CD4-positive, alpha-beta T cell (primary cell): Measurements from ENCODE around the gene PAF1. TPM values are rescaled to one million over a fixed set of nuclear protein-coding genes. Genes with fewer than 3 reads are reported as not detected.

Experiments used
- ATAC-seq: fragments of 200-7000 bp; cut with Tn5 transposase; one replicate; pipeline ENCODE4 v1.10.0; 2022; ENCODE audit warnings: mild to moderate bottlenecking; ENCODE audit not compliant: poor library complexity
- CTCF ChIA-PET: fragments of 350-600 bp; sonication (Branson Sonifier 250); formaldehyde crosslinking; loops from one replicate; lab custom pipeline; 2021; ENCODE audit warnings: antibody characterized with exemption, inconsistent platforms; lab: Charles Lee
- POLR2A ChIA-PET: fragments of 350-600 bp; sonication (Branson Sonifier 250); formaldehyde crosslinking; loops from one replicate; lab custom pipeline; 2021; ENCODE audit warnings: antibody characterized with exemption, inconsistent platforms; lab: Charles Lee
- DNase-seq, 14 experiments: peaks; one replicate each; pipeline ENCODE4 v3.0.0-alpha.2; 2013 to 2020; ENCODE audit warnings: mixed read lengths in 2 of 14
- H3K27ac ChIP-seq, 2 donors: one replicate each; pipeline versions ENCODE4 v1.5.1 to v1.7.0; 2013; ENCODE audit warnings: low read length in 2 of 2, low read depth in 1 of 2, mild to moderate bottlenecking in 1 of 2
- H3K27me3 ChIP-seq, 2 experiments: 1 replicate in 1 of 2; 2 replicates in 1 of 2; pipeline versions ENCODE4 v1.6.1 to v1.7.0; 2013; ENCODE audit warnings: low read length in 2 of 2, control low read depth in 1 of 2, mild to moderate bottlenecking in 1 of 2, moderate library complexity in 1 of 2; ENCODE audit not compliant: insufficient read depth in 2 of 2, control insufficient read depth in 1 of 2
- H3K36me3 ChIP-seq: one replicate; pipeline ENCODE4 v1.6.1; 2013; ENCODE audit warnings: low read length, control low read depth; ENCODE audit not compliant: insufficient read depth
- H3K4me1 ChIP-seq: one replicate; pipeline ENCODE4 v1.6.1; 2013; ENCODE audit warnings: low read length, control low read depth; ENCODE audit not compliant: insufficient read depth
- H3K4me3 ChIP-seq: one replicate; pipeline ENCODE4 v1.5.1; 2013; ENCODE audit warnings: mild to moderate bottlenecking, low read length, moderate library complexity
- H3K9me3 ChIP-seq, 2 experiments: 1 replicate in 1 of 2; 2 replicates in 1 of 2; pipeline versions ENCODE4 v1.6.1 to v1.7.0; 2013; ENCODE audit warnings: low read length in 2 of 2, mild to moderate bottlenecking in 2 of 2, control low read depth in 1 of 2, moderate library complexity in 1 of 2; ENCODE audit not compliant: control insufficient read depth in 1 of 2, insufficient read depth in 1 of 2
- H3K27ac Mint-ChIP-seq: one replicate; pipeline ENCODE4 v1.8.0; 2020; ENCODE audit warnings: mixed read lengths
- H3K27me3 Mint-ChIP-seq: one replicate; pipeline ENCODE4 v1.8.0; 2021; ENCODE audit warnings: mixed read lengths
- H3K36me3 Mint-ChIP-seq: one replicate; pipeline ENCODE4 v1.8.0; 2021; ENCODE audit warnings: low read depth, mixed read lengths
- H3K4me1 Mint-ChIP-seq: one replicate; pipeline ENCODE4 v1.8.0; 2021; ENCODE audit warnings: low read depth, mixed read lengths
- H3K4me3 Mint-ChIP-seq: one replicate; pipeline ENCODE4 v1.8.0; 2020; ENCODE audit warnings: mild to moderate bottlenecking, mixed read lengths
- H3K9me3 Mint-ChIP-seq: one replicate; pipeline ENCODE4 v1.8.0; 2020; ENCODE audit warnings: mixed read lengths
- CTCF ChIP-seq: fragments of 200-600 bp; IDR thresholded peaks from one replicate; pipeline ENCODE4 v1.8.0; 2022; ENCODE audit warnings: antibody characterized with exemption, mild to moderate bottlenecking
- intact Hi-C, 2 experiments: fragments of 100-400 bp; cut with DNase I in 1 of 2; cut with micrococcal nuclease in 1 of 2; formaldehyde crosslinking; loops; one replicate each; pipeline versions ENCODE4 v1.15.1 to v1.9.0; 2023 to 2025; cut with DNase I, micrococcal nuclease
- total RNA-seq, 174 experiments: library from RNA in 2 of 174; stranded (reverse) in 2 of 174; gene quantifications; one replicate each; pipeline ENCODE4 v1.2.3 and lab custom pipeline; 2021 to 2026

PAF1 gene
- total RNA-seq, 2 experiments from 2014 or later: 99.6 to 101 TPM

DNA sequence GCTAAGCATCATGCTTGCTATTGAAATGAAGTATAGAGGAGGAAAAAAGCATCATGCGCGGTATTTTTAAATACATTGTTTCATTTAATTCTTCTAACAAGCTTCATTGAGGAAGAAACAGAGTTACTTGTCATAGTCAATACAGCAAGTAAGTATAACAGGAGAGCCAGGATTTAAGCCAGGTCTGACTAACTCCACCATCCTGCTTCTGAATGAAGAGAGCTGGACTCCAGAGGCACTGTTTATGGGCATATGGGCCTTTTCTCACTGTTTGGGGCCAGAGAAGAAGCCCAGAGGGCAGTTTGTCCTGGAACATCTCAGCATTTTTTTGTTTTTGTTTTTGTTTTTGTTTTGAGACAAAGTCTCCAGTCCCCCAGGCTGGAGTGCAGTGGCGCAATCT lies 40.8 kb downstream of the PAF1 start:
- TF ChIP-seq CTCF: no peak
- POLR2A ChIA-PET: no interaction called here
- Histone ChIP-seq H3K9me3 (no peaks in the 10 kb centered on the region), H3K4me3 (no peak overlapping the region), H3K4me1 (peaks cover 9% of the 10 kb centered on the region), H3K36me3 (peaks cover 49% of the 10 kb centered on the region), H3K27ac (no peak overlapping the region), H3K27me3 (no peaks in the 10 kb centered on the region)
- Mint-ChIP-seq H3K9me3 (no peaks in the 10 kb centered on the region), H3K27ac (no peak overlapping the region), H3K4me3 (no peak overlapping the region), H3K4me1 (peaks cover 54% of the 10 kb centered on the region), H3K27me3 (no peaks in the 10 kb centered on the region), H3K36me3 (peaks cover 84% of the 10 kb centered on the region)
- intact Hi-C loops: no loop called here
- no peak for ATAC-seq
- no peak for DNase-seq
- CTCF ChIA-PET: no interaction called here

- Mint-ChIP-seq H3K27ac (no peak overlapping the region), H3K36me3 (peaks cover 81% of the 10 kb centered on the region), H3K27me3 (no peaks in the 10 kb centered on the region), H3K4me1 (peaks cover 63% of the 10 kb centered on the region), H3K4me3 (no peak overlapping the region), H3K9me3 (no peaks in the 10 kb centered on the region)
- Histone ChIP-seq H3K9me3 (no peaks in the 10 kb centered on the region), H3K27me3 (no peaks in the 10 kb centered on the region), H3K4me1 (peaks cover 16% of the 10 kb centered on the region), H3K4me3 (no peak overlapping the region), H3K27ac (no peak overlapping the region), H3K36me3 (peaks cover 42% of the 10 kb centered on the region)
- no peak for ATAC-seq
- DNase-seq: no peak
- POLR2A ChIA-PET: no interaction called here
- CTCF ChIA-PET: no interaction called here
- TF ChIP-seq CTCF: no peak
- intact Hi-C loops: loop anchor here (10.0 kb wide), 2 partner anchors 185 to 935 kb away; partner anchors contain the start of genes AKT2 (in 1 of the 2) and EID2B (in 1 of the 2)
Measured at GRCh38 chr19:39349326-39349725, 41.6 kb downstream of the PAF1 start.

- no peaks in the 10 kb centered on the region for H3K9me3 ChIP-seq
- no peaks in the 10 kb centered on the region for H3K27me3 Mint-ChIP-seq
- intact Hi-C loops: loop anchor here (10.0 kb wide), 2 partner anchors 187 to 937 kb away; partner anchors contain the start of genes AKT2 (in 1 of the 2) and EID2B (in 1 of the 2)
- TF ChIP-seq CTCF: no peak
- H3K4me1 Mint-ChIP-seq: peaks cover 77% of the 10 kb centered on the region
- ChIA-PET POLR2A (interaction anchor here (1.3 kb wide), 1 partner anchor 43 kb away, joined by 3 read pairs; the partner anchor contains the start of gene PAF1), CTCF (interaction anchor here (0.6 kb wide), 1 partner anchor 135 kb away, joined by 3 read pairs; no protein-coding TSS in a partner anchor)
- H3K27ac Mint-ChIP-seq: peak overlapping the region; percentile 22
- H3K4me1 ChIP-seq: peaks cover 34% of the 10 kb centered on the region
- H3K27me3 ChIP-seq: no peaks in the 10 kb centered on the region
- H3K9me3 Mint-ChIP-seq: no peaks in the 10 kb centered on the region
- no peak overlapping the region for H3K4me3 ChIP-seq
- peaks cover 30% of the 10 kb centered on the region for H3K36me3 ChIP-seq
- no peak overlapping the region for H3K4me3 Mint-ChIP-seq
- H3K27ac ChIP-seq: no peak overlapping the region
- H3K36me3 Mint-ChIP-seq: peaks cover 71% of the 10 kb centered on the region
- no peak for ATAC-seq
- no peak for DNase-seq
Measured at GRCh38 chr19:39347332-39348164, 43.4 kb downstream of the PAF1 start.
